Psoas muscle (tissue), 8 donors: Measurements from ENCODE around the gene STARD3. TPM values are rescaled to one million over a fixed set of nuclear protein-coding genes. Genes with fewer than 3 reads are reported as not detected.

Experiments
- ATAC-seq, 4 donors: fragments of 200-7000 bp; cut with Tn5 transposase; one replicate each; pipeline ENCODE4 v1.9.1; 2020; ENCODE audit warnings: moderate library complexity in 3 of 4, mild to moderate bottlenecking in 2 of 4
- DNase-seq, 2 donors: peaks; one replicate each; pipeline ENCODE4 v3.0.0-alpha.2; 2020
- H3K27ac ChIP-seq: fragments of 200-600 bp; one replicate; pipeline ENCODE4 v1.8.0; 2022
- H3K27me3 ChIP-seq, 3 donors: fragments of 200-600 bp in 1 of 3; one replicate each; pipeline versions ENCODE4 v1.6.1 to v1.8.0; 2013 to 2022; ENCODE audit warnings: low read length in 2 of 3, mild to moderate bottlenecking in 2 of 3, moderate library complexity in 1 of 3; ENCODE audit not compliant: insufficient read depth in 3 of 3
- H3K36me3 ChIP-seq, 2 donors: fragments of 200-600 bp in 1 of 2; one replicate each; pipeline versions ENCODE4 v1.6.1 to v1.8.0; 2013 to 2022; ENCODE audit warnings: low read depth in 1 of 2, mild to moderate bottlenecking in 1 of 2, moderate library complexity in 1 of 2; ENCODE audit not compliant: insufficient read depth in 1 of 2
- H3K4me1 ChIP-seq: fragments of 200-600 bp; one replicate; pipeline ENCODE4 v1.8.0; 2022
- H3K4me3 ChIP-seq: fragments of 200-600 bp; one replicate; pipeline ENCODE4 v1.8.0; 2022; ENCODE audit warnings: mild to moderate bottlenecking
- H3K9me3 ChIP-seq: fragments of 200-600 bp; one replicate; pipeline ENCODE4 v1.8.0; 2022
- WGBS, 3 donors: extraction: QIAGEN DNeasy Blood & Tissue Kit; methylation state at CpG; one replicate each; pipeline versions ENCODE4 v1.1.6 to v1.1.7; 2013; 5-methylcytosine and 5-hydroxymethylcytosine counted together
- intact Hi-C, 2 donors: fragments of 100-400 bp; cut with DNase I; formaldehyde crosslinking; loops; one replicate each; pipeline versions ENCODE4 v1.11.0 to v1.14.2; 2022
- polyA plus RNA-seq, 3 donors: library from polyadenylated mRNA; stranded (reverse); fragments of 200-250 nt; gene quantifications; one replicate each; pipeline ENCODE4 v1.2.3, GENCODE V29; 2013
- total RNA-seq, 4 donors: library from RNA; stranded (reverse); fragmentation: NEBNext Ultra II Directional in 2 of 4; extraction: Animal tissue kit (Norgen Biotek cat#: 25700) in 2 of 4; gene quantifications; one replicate each; pipeline versions ENCODE4 v1.2.1 to v1.2.4, GENCODE V29; 2021 to 2023
- TF ChIP-seq, protein P1 (sequence below): fragments of 200-600 bp; IDR thresholded peaks from one replicate; pipeline ENCODE4 v1.8.0; 2022; ENCODE audit warnings: antibody characterized with exemption
- donor health status: healthy with polysubstance abuse.
- donor health status: DM: no; HTN: no; CAD: no; lungs with moderate emphysema.
- donor health status: Bipolar disorder and iron deficiency.
- donor health status: healthy.
- donor health status: DM: yes; HTN: yes; CAD: no.
- donor health status: DM: no; HTN: no; CAD: no.
- donor health status: DM: no; HTN: no; CAD: no.
- donor health status: DM: yes; HTN: yes; CAD: no.

Gene STARD3
- total and polyA plus RNA-seq, 7 donors = 22.5 to 62.8 (median 32.6) TPM

DNA sequence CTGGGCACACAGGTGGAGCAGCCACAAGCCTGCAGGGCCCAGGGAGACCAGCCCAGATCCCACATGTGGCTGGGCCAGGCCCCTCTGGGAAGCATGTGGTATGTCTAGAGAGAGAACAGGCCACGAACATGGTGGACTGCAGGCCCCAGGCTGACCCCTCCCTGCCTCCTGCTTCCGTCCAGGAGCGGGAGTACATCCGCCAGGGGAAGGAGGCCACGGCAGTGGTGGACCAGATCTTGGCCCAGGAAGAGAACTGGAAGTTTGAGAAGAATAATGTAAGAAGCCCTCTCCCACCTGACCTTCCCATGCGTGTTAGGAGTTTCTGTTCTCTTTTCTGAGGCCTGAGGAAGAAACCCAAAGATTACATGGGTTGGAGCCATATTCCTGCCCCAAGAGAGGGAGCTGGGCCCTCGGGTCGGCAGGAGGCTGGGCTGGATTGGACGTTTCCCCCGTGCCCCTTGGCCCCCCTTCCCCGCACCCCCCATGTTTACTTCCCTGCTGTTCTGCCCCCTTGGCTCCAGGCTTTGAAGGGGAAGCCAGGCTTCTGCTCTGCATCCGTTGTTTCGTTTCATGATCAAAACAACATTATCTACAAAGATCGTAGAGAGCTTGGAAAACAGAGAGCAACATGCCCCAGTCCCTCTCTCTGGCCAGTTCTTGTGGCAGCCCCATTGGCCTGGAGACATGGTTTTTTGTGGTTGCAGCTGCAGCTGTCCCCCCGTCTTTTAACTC is 22.5 kb downstream of the STARD3 start:
- TF ChIP-seq, protein P1, sequence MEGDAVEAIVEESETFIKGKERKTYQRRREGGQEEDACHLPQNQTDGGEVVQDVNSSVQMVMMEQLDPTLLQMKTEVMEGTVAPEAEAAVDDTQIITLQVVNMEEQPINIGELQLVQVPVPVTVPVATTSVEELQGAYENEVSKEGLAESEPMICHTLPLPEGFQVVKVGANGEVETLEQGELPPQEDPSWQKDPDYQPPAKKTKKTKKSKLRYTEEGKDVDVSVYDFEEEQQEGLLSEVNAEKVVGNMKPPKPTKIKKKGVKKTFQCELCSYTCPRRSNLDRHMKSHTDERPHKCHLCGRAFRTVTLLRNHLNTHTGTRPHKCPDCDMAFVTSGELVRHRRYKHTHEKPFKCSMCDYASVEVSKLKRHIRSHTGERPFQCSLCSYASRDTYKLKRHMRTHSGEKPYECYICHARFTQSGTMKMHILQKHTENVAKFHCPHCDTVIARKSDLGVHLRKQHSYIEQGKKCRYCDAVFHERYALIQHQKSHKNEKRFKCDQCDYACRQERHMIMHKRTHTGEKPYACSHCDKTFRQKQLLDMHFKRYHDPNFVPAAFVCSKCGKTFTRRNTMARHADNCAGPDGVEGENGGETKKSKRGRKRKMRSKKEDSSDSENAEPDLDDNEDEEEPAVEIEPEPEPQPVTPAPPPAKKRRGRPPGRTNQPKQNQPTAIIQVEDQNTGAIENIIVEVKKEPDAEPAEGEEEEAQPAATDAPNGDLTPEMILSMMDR = no peak
- Histone ChIP-seq H3K9me3 (no peaks in the 10 kb centered on the region), H3K27me3 (no peaks in the 10 kb centered on the region), H3K4me1 (peaks cover 49% of the 10 kb centered on the region), H3K4me3 (peak overlapping the region; percentile 11), H3K36me3 (peaks cover 0 to 8% of the 10 kb centered on the region in 2 donors), H3K27ac (peak overlapping the region; percentile 96)
- intact Hi-C loops = loop anchor here in 1 of 2 donors (2.0 kb wide), 1 partner anchor 21 kb away; no protein-coding TSS in a partner anchor
- ATAC-seq (no peak), DNase-seq (no peak)
- 27 to 53% (median 28%) methylated on average over 15 of the region's 15 CpGs for WGBS, 3 donors

DNA sequence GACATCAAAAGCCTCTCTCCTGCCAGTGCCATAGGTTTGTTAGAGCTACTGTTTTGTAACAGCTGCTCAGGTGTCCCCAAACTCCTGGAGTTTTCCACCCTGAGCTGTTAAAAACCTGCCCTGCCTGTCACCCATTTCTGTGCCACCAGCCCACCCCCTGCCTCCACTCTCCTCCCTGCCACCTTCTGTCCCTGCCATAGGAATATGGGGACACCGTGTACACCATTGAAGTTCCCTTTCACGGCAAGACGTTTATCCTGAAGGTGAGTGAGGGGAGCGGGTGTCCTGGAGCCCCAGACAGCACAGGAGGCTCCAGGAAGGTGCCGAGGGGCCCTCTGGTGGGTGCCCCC is 23.0 kb downstream of the STARD3 start:
- Histone ChIP-seq H3K27ac (peak overlapping the region; percentile 96), H3K27me3 (no peaks in the 10 kb centered on the region), H3K4me1 (peaks cover 54% of the 10 kb centered on the region), H3K9me3 (no peaks in the 10 kb centered on the region), H3K36me3 (peaks cover 0 to 6% of the 10 kb centered on the region in 2 donors), H3K4me3 (peak overlapping the region; percentile 11)
- ATAC-seq = no peak
- intact Hi-C loops = no loop called here
- WGBS, 3 donors = 40 to 65% (median 44%) methylated on average over 5 of the region's 5 CpGs
- DNase-seq = no peak
- TF ChIP-seq, protein P1 = no peak

DNA sequence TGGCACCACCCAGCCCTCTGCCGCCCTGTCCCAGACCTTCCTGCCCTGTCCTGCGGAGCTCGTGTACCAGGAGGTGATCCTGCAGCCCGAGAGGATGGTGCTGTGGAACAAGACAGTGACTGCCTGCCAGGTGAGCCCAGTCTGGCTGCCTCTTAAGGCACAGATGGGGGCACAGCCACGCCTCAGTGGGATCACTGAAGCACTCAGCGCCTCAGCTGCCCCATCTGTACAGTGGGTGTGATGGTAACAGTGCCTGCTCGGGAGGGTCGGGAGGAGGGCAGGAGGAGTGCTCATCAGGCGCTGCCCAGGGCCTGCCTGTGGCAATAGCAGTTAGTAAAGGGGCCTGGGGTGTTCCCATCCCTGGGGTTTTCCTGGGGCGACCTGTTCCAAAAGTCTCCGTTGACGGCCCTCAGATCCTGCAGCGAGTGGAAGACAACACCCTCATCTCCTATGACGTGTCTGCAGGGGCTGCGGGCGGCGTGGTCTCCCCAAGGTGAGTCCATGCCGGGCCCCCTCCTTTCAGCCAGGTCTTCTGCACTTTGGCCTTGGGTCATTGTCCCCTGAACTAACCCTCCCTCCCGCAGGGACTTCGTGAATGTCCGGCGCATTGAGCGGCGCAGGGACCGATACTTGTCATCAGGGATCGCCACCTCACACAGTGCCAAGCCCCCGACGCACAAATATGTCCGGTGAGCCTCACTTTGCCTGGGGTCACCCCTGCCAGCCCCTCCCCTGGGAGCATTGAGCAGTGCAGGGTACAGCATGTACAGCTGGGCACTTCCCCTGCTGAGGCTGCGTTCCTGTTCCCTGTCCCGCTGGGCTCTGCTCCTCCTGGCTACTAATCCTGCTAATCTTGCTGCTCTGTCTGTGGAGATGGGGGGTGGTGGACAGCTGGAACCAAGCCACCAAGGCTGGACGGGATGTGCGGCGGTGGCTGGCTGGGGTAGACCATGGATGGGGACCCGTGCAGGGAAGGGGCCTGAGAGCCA is 23.7 kb downstream of the STARD3 start:
- H3K4me1 ChIP-seq = peaks cover 59% of the 10 kb centered on the region
- peak; percentile 54 to 89 for DNase-seq
- H3K36me3 ChIP-seq = peaks cover 0 to 5% of the 10 kb centered on the region in 2 donors
- peak overlapping the region; percentile 96 for H3K27ac ChIP-seq
- H3K27me3 ChIP-seq = no peaks in the 10 kb centered on the region
- TF ChIP-seq, protein P1 = no peak
- peak in 3 of 4 donors; percentile 31 to 59 (median 43) for ATAC-seq
- 37 to 68% (median 39%) methylated on average over 35 of the region's 35 CpGs for WGBS, 3 donors
- peak overlapping the region; percentile 11 for H3K4me3 ChIP-seq
- H3K9me3 ChIP-seq = no peaks in the 10 kb centered on the region
- intact Hi-C loops = no loop called here

DNA sequence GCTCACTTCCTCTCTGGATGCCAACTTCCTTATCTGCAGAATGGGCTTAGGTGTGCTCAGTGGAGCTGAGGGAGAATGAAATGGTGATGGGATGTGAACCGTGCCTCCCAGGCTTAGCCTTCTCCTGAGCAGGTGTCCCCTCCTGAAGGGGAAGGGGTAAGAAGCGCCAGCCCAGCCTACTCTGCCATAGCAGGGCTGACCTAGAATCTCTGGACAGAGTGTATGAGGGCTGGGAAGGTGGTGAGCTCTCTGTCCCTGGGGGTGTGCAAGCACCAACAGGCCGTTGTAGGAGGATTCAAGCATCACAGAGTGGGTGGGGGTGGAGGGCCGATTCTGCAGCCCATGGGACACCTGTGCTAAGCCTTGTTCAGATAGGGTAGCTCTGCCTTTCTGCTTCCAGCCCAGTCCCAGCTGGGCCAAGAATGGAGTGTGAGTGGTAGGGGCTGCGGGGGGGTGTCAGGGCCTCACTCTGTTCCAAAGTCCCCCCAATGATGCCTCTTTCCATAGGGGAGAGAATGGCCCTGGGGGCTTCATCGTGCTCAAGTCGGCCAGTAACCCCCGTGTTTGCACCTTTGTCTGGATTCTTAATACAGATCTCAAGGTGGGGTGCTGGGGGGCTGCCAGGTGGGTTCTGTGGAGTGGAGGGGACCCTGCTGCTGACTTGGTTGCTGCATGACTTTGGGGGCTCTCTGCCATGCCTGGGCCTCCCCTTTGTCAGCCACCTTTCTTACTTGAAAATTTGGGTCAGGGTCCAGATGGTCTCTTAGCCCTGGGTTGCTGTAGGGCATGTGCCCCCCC is 25.0 kb downstream of the STARD3 start:
- peaks cover 0 to 5% of the 10 kb centered on the region in 2 donors for H3K36me3 ChIP-seq

More for the DNA sequence above, 25.0 kb downstream of the STARD3 start:
- H3K4me1 ChIP-seq = peaks cover 62% of the 10 kb centered on the region
- intact Hi-C loops = no loop called here
- ATAC-seq (no peak), DNase-seq (no peak)
- H3K27ac ChIP-seq = peak overlapping the region; percentile 96
- H3K4me3 ChIP-seq = no peak overlapping the region
- TF ChIP-seq, protein P1 = no peak
- H3K9me3 ChIP-seq = no peaks in the 10 kb centered on the region
- 67 to 87% (median 71%) methylated on average over 8 of the region's 8 CpGs for WGBS, 3 donors
- no peaks in the 10 kb centered on the region for H3K27me3 ChIP-seq
